ENCODE results near the gene NFX1.

Gene NFX1

GRCh38 chr9:33307067-33307466 lies 16.8 kb downstream of the NFX1 start:
- no peak overlapping the region for H3K27ac ChIP-seq (ENCODE audit: extremely low read depth, low read depth, low read length)
- no peak for TF ChIP-seq ZNF785 (tag by site-specific recombination; IDR thresholded peaks at IDR 0.05)
- CTCF ChIA-PET = no interaction called here
- peaks cover 60 to 100% of the 10 kb centered on the region in 2 experiments for H3K36me3 ChIP-seq (ENCODE audit: control insufficient read depth in 2 of 2, insufficient read depth in 1 of 2, low read length in 2 of 2)
- H3K4me3 ChIP-seq (ENCODE audit: low read depth, low read length) = no peak overlapping the region
- H3K4me1 ChIP-seq (ENCODE audit: control insufficient read depth, insufficient read depth, low read length) = no peaks in the 10 kb centered on the region
- POLR2A ChIA-PET = no interaction called here
- no peaks in the 10 kb centered on the region for H3K9me3 ChIP-seq (ENCODE audit: control insufficient read depth, insufficient read depth, low read depth, low read length)

GRCh38 chr9:33309903-33310302 lies 19.6 kb downstream of the NFX1 start:
- peaks cover 53 to 95% of the 10 kb centered on the region in 2 experiments for H3K36me3 ChIP-seq (ENCODE audit: control insufficient read depth in 2 of 2, insufficient read depth in 1 of 2, low read length in 2 of 2)
- ChIA-PET POLR2A (no interaction called here), CTCF (interaction anchor here (0.6 to 1.1 kb wide), 3 partner anchors 19 to 234 kb away, joined by 3 to 4 read pairs (median 3); partner anchors contain the start of genes NFX1 and SMU1)
- H3K4me3 ChIP-seq (ENCODE audit: low read depth, low read length) = no peak overlapping the region
- no peak overlapping the region for H3K27ac ChIP-seq (ENCODE audit: extremely low read depth, low read depth, low read length)
- H3K9me3 ChIP-seq (ENCODE audit: control insufficient read depth, insufficient read depth, low read depth, low read length) = no peaks in the 10 kb centered on the region
- no peaks in the 10 kb centered on the region for H3K4me1 ChIP-seq (ENCODE audit: control insufficient read depth, insufficient read depth, low read length)
- TF ChIP-seq ZNF202 (tag by site-specific recombination; IDR thresholded peaks at IDR 0.05; ENCODE audit: borderline replicate concordance) = no peak
- no peak for TF ChIP-seq ZNF777 (tag by site-specific recombination; IDR thresholded peaks at IDR 0.05; ENCODE audit: borderline replicate concordance)
- no peak for TF ChIP-seq ZNF670 (tag by site-specific recombination; IDR thresholded peaks at IDR 0.05; ENCODE audit: low read depth)
- no peak for TF ChIP-seq GLI2 (tag by site-specific recombination; IDR thresholded peaks at IDR 0.05; ENCODE audit: borderline replicate concordance, low read depth)
- no peak for TF ChIP-seq ZSCAN18 (tag by site-specific recombination; IDR thresholded peaks at IDR 0.05)
- TF ChIP-seq ZNF280D (tag by site-specific recombination; IDR thresholded peaks at IDR 0.05) = no peak
- no peak for TF ChIP-seq ZNF514 (tag by site-specific recombination; IDR thresholded peaks at IDR 0.05)
- TF ChIP-seq CTCF (tag by site-specific recombination; IDR thresholded peaks at IDR 0.05) = no peak
- TF ChIP-seq ZNF211 (tag by site-specific recombination; IDR thresholded peaks at IDR 0.05; ENCODE audit: low read depth) = no peak

DNA sequence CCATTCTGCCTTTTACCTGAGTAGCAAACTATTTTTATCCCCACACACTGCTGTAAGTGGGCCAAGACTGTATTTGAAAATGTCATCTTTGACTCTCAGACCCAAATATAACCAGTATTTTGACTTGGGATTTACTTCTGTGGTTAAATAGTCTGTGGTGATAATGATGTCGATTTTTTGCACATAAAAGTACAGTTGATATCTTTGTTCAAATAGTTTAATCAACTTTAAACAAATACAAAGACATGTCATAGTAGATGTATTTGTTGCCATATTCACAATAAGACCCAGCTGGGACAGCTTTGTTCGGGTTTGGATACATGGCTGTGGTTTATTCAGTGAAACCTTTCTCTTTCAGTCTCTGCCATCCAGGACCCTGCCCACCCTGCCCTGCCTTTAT lies 20.4 kb downstream of the NFX1 start:
- POLR2A ChIA-PET = no interaction called here
- H3K4me3 ChIP-seq (ENCODE audit: low read depth, low read length) = no peak overlapping the region
- no peak overlapping the region for H3K27ac ChIP-seq (ENCODE audit: extremely low read depth, low read depth, low read length)
- H3K36me3 ChIP-seq (ENCODE audit: control insufficient read depth in 2 of 2, insufficient read depth in 1 of 2, low read length in 2 of 2) = peaks cover 54 to 95% of the 10 kb centered on the region in 2 experiments
- CTCF ChIA-PET = interaction anchor here (1.1 kb wide), 1 partner anchor 20 kb away, joined by 4 read pairs; the partner anchor contains the start of gene NFX1
- H3K9me3 ChIP-seq (ENCODE audit: control insufficient read depth, insufficient read depth, low read depth, low read length) = no peaks in the 10 kb centered on the region
- H3K4me1 ChIP-seq (ENCODE audit: control insufficient read depth, insufficient read depth, low read length) = no peaks in the 10 kb centered on the region
- no peak for TF ChIP-seq REPIN1 (tag by site-specific recombination; IDR thresholded peaks at IDR 0.05; ENCODE audit: low read depth)
- no peak for TF ChIP-seq ZSCAN23 (tag by site-specific recombination; IDR thresholded peaks at IDR 0.05)
- no peak for TF ChIP-seq ZBTB11 (tag by site-specific recombination; conservative IDR thresholded peaks at IDR 0.05; ENCODE audit: low read depth)
- TF ChIP-seq, protein P1, sequence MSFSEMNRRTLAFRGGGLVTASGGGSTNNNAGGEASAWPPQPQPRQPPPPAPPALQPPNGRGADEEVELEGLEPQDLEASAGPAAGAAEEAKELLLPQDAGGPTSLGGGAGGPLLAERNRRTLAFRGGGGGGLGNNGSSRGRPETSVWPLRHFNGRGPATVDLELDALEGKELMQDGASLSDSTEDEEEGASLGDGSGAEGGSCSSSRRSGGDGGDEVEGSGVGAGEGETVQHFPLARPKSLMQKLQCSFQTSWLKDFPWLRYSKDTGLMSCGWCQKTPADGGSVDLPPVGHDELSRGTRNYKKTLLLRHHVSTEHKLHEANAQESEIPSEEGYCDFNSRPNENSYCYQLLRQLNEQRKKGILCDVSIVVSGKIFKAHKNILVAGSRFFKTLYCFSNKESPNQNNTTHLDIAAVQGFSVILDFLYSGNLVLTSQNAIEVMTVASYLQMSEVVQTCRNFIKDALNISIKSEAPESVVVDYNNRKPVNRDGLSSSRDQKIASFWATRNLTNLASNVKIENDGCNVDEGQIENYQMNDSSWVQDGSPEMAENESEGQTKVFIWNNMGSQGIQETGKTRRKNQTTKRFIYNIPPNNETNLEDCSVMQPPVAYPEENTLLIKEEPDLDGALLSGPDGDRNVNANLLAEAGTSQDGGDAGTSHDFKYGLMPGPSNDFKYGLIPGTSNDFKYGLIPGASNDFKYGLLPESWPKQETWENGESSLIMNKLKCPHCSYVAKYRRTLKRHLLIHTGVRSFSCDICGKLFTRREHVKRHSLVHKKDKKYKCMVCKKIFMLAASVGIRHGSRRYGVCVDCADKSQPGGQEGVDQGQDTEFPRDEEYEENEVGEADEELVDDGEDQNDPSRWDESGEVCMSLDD (tag by site-specific recombination; IDR thresholded peaks at IDR 0.05) = no peak
- no peak for TF ChIP-seq OVOL3 (tag by site-specific recombination; IDR thresholded peaks at IDR 0.05)
- no peak for TF ChIP-seq HIC1 (tag by site-specific recombination; IDR thresholded peaks at IDR 0.05)
- no peak for TF ChIP-seq ZNF785 (tag by site-specific recombination; IDR thresholded peaks at IDR 0.05)
